Fibroblast of the aortic adventitia (primary cell): ENCODE data around the gene TMEM19. TPM values are rescaled to one million over a fixed set of nuclear protein-coding genes. Genes with fewer than 3 reads are reported as not detected.
A peak's percentile ranks its signal among the peaks of the same experiment; 100 is the strongest.

Source experiments
- DNase-seq: peaks from one replicate; pipeline ENCODE4 v3.0.0-alpha.2; 2010; ENCODE audit warnings: low read depth
- H3K4me3 ChIP-seq: 2 replicates; pipeline ENCODE4 v1.5.1; 2011; ENCODE audit warnings: low read depth, mild to moderate bottlenecking, control low read depth, low read length, moderate library complexity
- CTCF ChIP-seq: IDR thresholded peaks from 2 replicates; pipeline ENCODE4 v1.5.1; 2011; ENCODE audit warnings: mild to moderate bottlenecking, low read length, control low read depth, inconsistent platforms; ENCODE audit not compliant: insufficient read depth
- total RNA-seq: library from RNA; depleted of rRNA; stranded (reverse); fragments of >200 nt; gene quantifications from 2 replicates; pipeline ENCODE4 v1.2.3, GENCODE V29; 2012; ENCODE audit warnings: low replicate concordance

TMEM19 gene
- total RNA-seq: 24.8 and 36.8 TPM in 2 replicates

- peak; percentile 88 for DNase-seq
- peak within 1 kb of the TSS; percentile 82 for H3K4me3 ChIP-seq
- no peak for TF ChIP-seq CTCF
Observed at GRCh38 chr12:71685914-71686657, at the start of gene TMEM19. TSS of gene TMEM19 (plus strand) at chr12:71686082. CDS start at chr12:71686681, 599 bp downstream.

GRCh38 chr12:71636704-71637115 is 49.2 kb upstream of the TMEM19 start:
- no peak overlapping the region for H3K4me3 ChIP-seq
- TF ChIP-seq CTCF: peak; percentile 83
- peak; percentile 83 for DNase-seq

GRCh38 chr12:71638499-71638898 is 47.4 kb upstream of the TMEM19 start:
- no peak for DNase-seq
- no peak for TF ChIP-seq CTCF

GRCh38 chr12:71639341-71639760 is 46.5 kb upstream of the TMEM19 start:
- no peak for TF ChIP-seq CTCF
- DNase-seq: no peak
- no peak overlapping the region for H3K4me3 ChIP-seq

More at GRCh38 chr12:71638499-71638898, 47.4 kb upstream of the TMEM19 start:
- no peak overlapping the region for H3K4me3 ChIP-seq

GRCh38 chr12:71640316-71640715 is 45.6 kb upstream of the TMEM19 start:
- TF ChIP-seq CTCF: no peak
- no peak for DNase-seq

GRCh38 chr12:71641390-71641789 is 44.5 kb upstream of the TMEM19 start:
- DNase-seq: no peak
- no peak overlapping the region for H3K4me3 ChIP-seq
- TF ChIP-seq CTCF: no peak

More at GRCh38 chr12:71640316-71640715, 45.6 kb upstream of the TMEM19 start:
- H3K4me3 ChIP-seq: no peak overlapping the region
